K562 (cell line): ENCODE data around the gene ZFAND2A. TPM values are rescaled to one million over a fixed set of nuclear protein-coding genes. Genes with fewer than 3 reads are reported as not detected.

Experiments used
- CREB1 ChIP-seq, 2 experiments: sonication (generic) in 1 of 2; formaldehyde crosslinking in 1 of 2; IDR thresholded peaks; 2 replicates each; pipeline versions ENCODE4 v1.6.1 to v1.8.0; 2012 to 2022; ENCODE audit warnings: inconsistent platforms in 1 of 2, mild to moderate bottlenecking in 1 of 2, missing genetic modification reagents in 1 of 2, moderate library complexity in 1 of 2
- FIP1L1 ChIP-seq: fragments of 200-400 bp; formaldehyde crosslinking; IDR thresholded peaks from 2 replicates; pipeline ENCODE4 v1.6.1; 2018; ENCODE audit warnings: mild to moderate bottlenecking, low read depth, low read length; ENCODE audit not compliant: poor library complexity, severe bottlenecking
- HCFC1 ChIP-seq: IDR thresholded peaks from 2 replicates; pipeline ENCODE4 v1.6.1; 2012; ENCODE audit warnings: low read depth, low read length, improper control_type of control experiment
- KDM4B ChIP-seq, 2 experiments: fragments of 450-650 bp in 1 of 2; sonication (generic) in 1 of 2; IDR thresholded peaks; 2 replicates each; pipeline ENCODE4 v1.6.1; 2016 to 2017; ENCODE audit warnings: borderline replicate concordance in 2 of 2, antibody characterized with exemption in 1 of 2, low read depth in 1 of 2, mild to moderate bottlenecking in 1 of 2
- MAFF ChIP-seq: IDR thresholded peaks from 2 replicates; pipeline ENCODE4 v1.6.1; 2012; ENCODE audit warnings: low read length, improper control_type of control experiment
- NFYB ChIP-seq: IDR thresholded peaks from 2 replicates; pipeline ENCODE4 v1.6.1; 2011; ENCODE audit warnings: mild to moderate bottlenecking, moderate library complexity; ENCODE audit not compliant: insufficient read length; ENCODE audit errors: extremely low read depth
- NKRF ChIP-seq: fragments of 450-650 bp; IDR thresholded peaks from 2 replicates; pipeline ENCODE4 v1.6.1; 2016; ENCODE audit warnings: borderline replicate concordance
- NR4A1 ChIP-seq, 2 experiments: fragments of 250-450 bp in 1 of 2; fragments of 450-650 bp in 1 of 2; sonication (Bioruptor Pico) in 1 of 2; IDR thresholded peaks; 2 replicates each; pipeline versions ENCODE4 v1.4.0 to v1.6.1; 2016 to 2020; ENCODE audit warnings: mild to moderate bottlenecking in 2 of 2, missing compliant biosample characterization in 1 of 2, missing genetic modification characterization in 1 of 2, moderate library complexity in 1 of 2
- STAT5B ChIP-seq: fragments of 250-450 bp; sonication (Bioruptor Pico); IDR thresholded peaks from 2 replicates; pipeline ENCODE4 v1.8.0; 2021; ENCODE audit warnings: mild to moderate bottlenecking, inconsistent platforms
- TRIM24 ChIP-seq, 2 experiments: fragments of 450-650 bp; IDR thresholded peaks; 2 replicates each; pipeline ENCODE4 v1.6.1; 2016
- VEZF1 ChIP-seq: fragments of 200-800 bp; sonication (Bioruptor generic); IDR thresholded peaks from 2 replicates; pipeline ENCODE4 v1.6.1; 2017; ENCODE audit warnings: missing genetic modification characterization, missing compliant biosample characterization
- ZNF140 ChIP-seq: fragments of 250-450 bp; sonication (Bioruptor Pico); IDR thresholded peaks from 2 replicates; pipeline ENCODE4 v1.8.0; 2021; ENCODE audit warnings: moderate library complexity, mild to moderate bottlenecking, inconsistent platforms
- ZNF280B ChIP-seq: fragments of 250-450 bp; sonication (Bioruptor Pico); IDR thresholded peaks from 2 replicates; pipeline ENCODE4 v1.5.1; 2021; ENCODE audit warnings: mild to moderate bottlenecking
- ZNF445 ChIP-seq: fragments of 250-450 bp; sonication (Bioruptor Pico); IDR thresholded peaks from 2 replicates; pipeline ENCODE4 v1.4.0; 2020; ENCODE audit warnings: low read depth, mild to moderate bottlenecking, moderate library complexity
- ZZZ3 ChIP-seq: fragments of 450-650 bp; IDR thresholded peaks from 2 replicates; pipeline ENCODE4 v1.6.1; 2016; ENCODE audit warnings: antibody characterized with exemption, mild to moderate bottlenecking, moderate library complexity
- polyA plus RNA-seq, 8 experiments: library from polyadenylated mRNA; depleted of rRNA in 4 of 8; stranded (reverse) in 5 of 8; unstranded in 3 of 8; fragments of >200 nt; fragmentation: Nextera tagmentation in 2 of 8; fragmentation: Illumina TruSeq in 1 of 8; extraction: Ambion mirVana in 2 of 8; extraction: Trizol in 1 of 8; gene quantifications; 2 replicates each; pipeline versions ENCODE4 v1.2.1 to v1.2.3, GENCODE V29; 2011 to 2014; ENCODE audit warnings: inconsistent platforms in 1 of 8, missing spikeins in 1 of 8
- total RNA-seq, 7 experiments: library from RNA; depleted of rRNA in 6 of 7; stranded (reverse); fragments of >200 nt in 6 of 7; fragmentation: Illumina TruSeq in 2 of 7; extraction: Trizol in 2 of 7; gene quantifications; 2 replicates each; pipeline versions ENCODE4 v1.2.1 to v1.2.3, GENCODE V29; 2011 to 2021; ENCODE audit warnings: low replicate concordance in 1 of 7
- TF ChIP-seq, protein P1 (sequence below): fragments of 250-450 bp; sonication (Bioruptor Pico); IDR thresholded peaks from 2 replicates; pipeline ENCODE4 v1.4.0; 2020; ENCODE audit warnings: mild to moderate bottlenecking, moderate library complexity, borderline replicate concordance
- TF ChIP-seq, protein P2 (sequence below): fragments of 250-450 bp; sonication (Bioruptor Pico); IDR thresholded peaks from 2 replicates; pipeline ENCODE4 v1.5.0; 2021

ZFAND2A gene
- total and polyA plus RNA-seq, 9 of the 15 experiments (the other 6 are each of a cell fraction or from before 2014, with no cell fraction given) = 16.8 to 56.8 (median 26.1) TPM

DNA sequence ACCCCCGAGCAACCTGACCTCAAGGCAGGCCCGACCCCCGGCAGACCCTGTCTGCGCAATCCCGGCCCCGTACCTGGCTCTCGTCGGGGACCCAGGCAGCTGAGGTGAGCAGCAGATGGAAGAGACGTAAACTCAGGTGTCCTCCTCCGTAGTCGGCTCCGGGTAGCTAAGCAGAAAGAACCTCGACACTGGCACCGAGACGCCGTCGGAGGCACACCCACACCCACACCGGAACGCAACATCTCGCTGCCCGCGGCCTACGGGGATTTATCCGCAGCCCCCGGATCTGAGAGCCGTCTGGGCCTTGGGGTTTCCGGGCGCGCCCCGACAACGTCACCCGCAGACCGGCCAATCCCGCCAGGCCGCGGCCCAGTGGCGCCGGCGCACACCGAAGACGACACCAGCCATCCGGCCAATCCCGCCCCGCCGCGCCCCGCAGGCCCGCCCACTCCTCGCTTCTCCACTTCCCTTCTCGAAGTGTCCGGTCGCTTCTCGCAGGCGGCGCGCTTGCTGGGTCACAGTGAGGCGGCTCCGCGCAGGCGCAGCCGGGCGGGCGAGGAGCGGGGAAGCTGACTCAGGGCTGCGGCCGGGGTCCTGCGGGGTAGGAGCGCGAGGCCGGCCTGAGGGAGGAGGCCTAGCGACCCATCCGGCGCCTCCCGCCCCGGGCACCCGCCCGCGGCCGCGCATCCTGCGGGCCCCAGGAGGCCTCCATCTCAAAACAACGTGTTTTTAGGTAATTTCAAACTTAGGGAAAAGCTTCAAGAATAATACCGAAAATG is at the start of gene ZFAND2A (continued):
- TF ChIP-seq NR4A1 (CRISPR knock-in tag; IDR thresholded peaks at IDR 0.05) = no peak
- TF ChIP-seq NR4A1 (tag; IDR thresholded peaks at IDR 0.05) = no peak
- no peak for TF ChIP-seq KDM4B (IDR thresholded peaks at IDR 0.05; ENCODE audit: borderline replicate concordance in 2 of 2, low read depth in 1 of 2)
- TF ChIP-seq ZNF280B (CRISPR knock-in tag) = no peak
- peak; percentile 82 for TF ChIP-seq NFYB
- TF ChIP-seq MAFF = peak; percentile 22; the same call in 1 of the 2 replicates
- TF ChIP-seq, protein P1, sequence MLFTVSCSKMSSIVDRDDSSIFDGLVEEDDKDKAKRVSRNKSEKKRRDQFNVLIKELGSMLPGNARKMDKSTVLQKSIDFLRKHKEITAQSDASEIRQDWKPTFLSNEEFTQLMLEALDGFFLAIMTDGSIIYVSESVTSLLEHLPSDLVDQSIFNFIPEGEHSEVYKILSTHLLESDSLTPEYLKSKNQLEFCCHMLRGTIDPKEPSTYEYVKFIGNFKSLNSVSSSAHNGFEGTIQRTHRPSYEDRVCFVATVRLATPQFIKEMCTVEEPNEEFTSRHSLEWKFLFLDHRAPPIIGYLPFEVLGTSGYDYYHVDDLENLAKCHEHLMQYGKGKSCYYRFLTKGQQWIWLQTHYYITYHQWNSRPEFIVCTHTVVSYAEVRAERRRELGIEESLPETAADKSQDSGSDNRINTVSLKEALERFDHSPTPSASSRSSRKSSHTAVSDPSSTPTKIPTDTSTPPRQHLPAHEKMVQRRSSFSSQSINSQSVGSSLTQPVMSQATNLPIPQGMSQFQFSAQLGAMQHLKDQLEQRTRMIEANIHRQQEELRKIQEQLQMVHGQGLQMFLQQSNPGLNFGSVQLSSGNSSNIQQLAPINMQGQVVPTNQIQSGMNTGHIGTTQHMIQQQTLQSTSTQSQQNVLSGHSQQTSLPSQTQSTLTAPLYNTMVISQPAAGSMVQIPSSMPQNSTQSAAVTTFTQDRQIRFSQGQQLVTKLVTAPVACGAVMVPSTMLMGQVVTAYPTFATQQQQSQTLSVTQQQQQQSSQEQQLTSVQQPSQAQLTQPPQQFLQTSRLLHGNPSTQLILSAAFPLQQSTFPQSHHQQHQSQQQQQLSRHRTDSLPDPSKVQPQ (CRISPR knock-in tag) = no peak
- no peak for TF ChIP-seq FIP1L1
- TF ChIP-seq NKRF = peak; percentile 94
- peak; percentile 56; the same call in 1 of the 2 replicates for TF ChIP-seq VEZF1 (CRISPR knock-in tag)
- no peak for TF ChIP-seq ZZZ3
- no peak for TF ChIP-seq ZNF445 (CRISPR knock-in tag)
- TF ChIP-seq TRIM24 (IDR thresholded peaks at IDR 0.05) = peak in 1 of 2 experiments; percentile 25; a peak in 1 of 4 replicates
- TF ChIP-seq ZNF140 (CRISPR knock-in tag) = no peak
- peak; percentile 99 for TF ChIP-seq CREB1 (IDR thresholded peaks at IDR 0.05)
- TF ChIP-seq CREB1 (CRISPR knock-in tag; IDR thresholded peaks at IDR 0.05) = peak; percentile 100
- peak; percentile 83 for TF ChIP-seq HCFC1
- no peak for TF ChIP-seq STAT5B (CRISPR knock-in tag)
- TF ChIP-seq, protein P2, sequence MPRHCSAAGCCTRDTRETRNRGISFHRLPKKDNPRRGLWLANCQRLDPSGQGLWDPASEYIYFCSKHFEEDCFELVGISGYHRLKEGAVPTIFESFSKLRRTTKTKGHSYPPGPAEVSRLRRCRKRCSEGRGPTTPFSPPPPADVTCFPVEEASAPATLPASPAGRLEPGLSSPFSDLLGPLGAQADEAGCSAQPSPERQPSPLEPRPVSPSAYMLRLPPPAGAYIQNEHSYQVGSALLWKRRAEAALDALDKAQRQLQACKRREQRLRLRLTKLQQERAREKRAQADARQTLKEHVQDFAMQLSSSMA (CRISPR knock-in tag) = no peak
